NCI-H1930 (cell line): Measurements from ENCODE around the gene BTBD16.

Experiments
- DNase-seq, 2 experiments: peaks; one replicate each; lab custom pipeline; 2025; lab: John Stamatoyannopoulos, UW

BTBD16 gene

GRCh38 chr10:122271076-122271475, at the start of gene BTBD16:
Gene BTBD16, plus strand, starts transcription at chr10:122271296. Its CDS starts 3,786 bp downstream, at chr10:122275082.
- DNase-seq: no peak

DNA sequence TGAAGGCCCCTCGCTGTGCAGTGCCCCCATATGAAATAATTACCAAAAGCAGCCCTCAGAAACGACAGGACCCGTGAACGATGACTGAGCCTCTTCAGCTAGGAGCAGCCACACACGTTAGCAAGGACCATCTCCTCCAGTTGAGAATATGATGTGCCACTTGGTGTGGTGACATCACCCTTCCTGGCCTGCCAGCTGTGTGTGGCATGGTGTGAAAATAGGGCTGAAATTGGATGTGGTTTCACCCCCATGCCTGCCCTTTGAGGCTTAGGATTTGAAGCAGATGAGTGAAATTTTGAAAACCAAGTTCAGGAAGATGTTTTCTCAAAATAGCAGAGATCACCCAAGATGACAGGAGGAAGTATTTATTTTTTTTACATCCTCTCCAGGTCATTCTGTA, 49.1 kb upstream of the BTBD16 start:
- no peak for DNase-seq

- no peak for DNase-seq
These were observed 48.5 kb upstream of the BTBD16 start for GRCh38 chr10:122222638-122223037.

- no peak for DNase-seq
These were observed 46.9 kb upstream of the BTBD16 start for GRCh38 chr10:122224159-122224558.

- no peak for DNase-seq
These were observed 45.8 kb upstream of the BTBD16 start for GRCh38 chr10:122225330-122225729.

GRCh38 chr10:122227754-122228153, 43.3 kb upstream of the BTBD16 start:
- no peak for DNase-seq

GRCh38 chr10:122229666-122230065, 41.4 kb upstream of the BTBD16 start:
- DNase-seq: no peak

GRCh38 chr10:122230222-122230621, 40.9 kb upstream of the BTBD16 start:
- DNase-seq: no peak

DNA sequence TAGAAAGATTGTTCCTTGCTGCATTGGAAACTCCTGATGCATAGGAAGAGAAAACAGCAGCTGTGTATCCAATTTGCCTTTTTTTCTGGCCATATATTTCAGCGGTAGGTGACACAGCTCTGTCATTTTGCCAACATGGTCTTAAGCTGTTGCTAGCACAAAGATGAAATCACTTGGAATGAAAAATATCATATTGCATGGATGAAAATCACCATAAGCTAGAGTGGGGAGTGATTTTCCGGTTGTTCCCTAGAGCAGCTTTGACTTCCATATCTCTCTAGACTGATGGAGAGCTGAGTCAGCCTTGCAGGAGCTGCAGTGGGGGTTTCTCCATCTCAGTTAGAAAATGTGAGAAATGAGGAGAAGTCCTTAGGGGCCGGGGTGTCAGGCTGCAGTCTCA, 38.3 kb upstream of the BTBD16 start:
- no peak for DNase-seq

DNA sequence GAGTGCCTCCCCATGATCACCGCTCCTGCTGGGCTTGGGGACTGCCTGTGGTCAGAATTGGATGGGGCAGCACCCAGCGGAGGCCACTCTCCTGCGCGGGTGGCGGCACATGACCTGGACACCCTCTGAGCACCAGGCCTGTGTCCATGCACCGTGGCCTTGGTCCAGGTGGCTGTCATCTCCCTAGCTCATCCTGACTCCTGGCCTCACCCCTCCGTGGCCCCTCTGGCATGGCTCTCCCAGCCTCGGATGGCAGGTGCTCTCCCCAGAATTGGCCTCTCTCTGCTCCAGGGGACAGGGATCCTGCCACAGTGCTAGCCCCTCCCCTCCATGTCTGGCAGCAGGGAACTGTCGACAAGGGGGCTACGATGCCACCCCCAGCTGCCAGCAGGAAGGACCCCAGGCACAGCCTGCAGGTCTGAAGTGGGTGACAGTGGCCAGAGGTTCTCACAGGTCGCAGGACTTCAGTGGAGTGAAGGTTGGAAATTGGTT, 37.2 kb upstream of the BTBD16 start:
- no peak for DNase-seq

- DNase-seq: no peak
These were observed 36.7 kb upstream of the BTBD16 start for GRCh38 chr10:122234416-122234815.

GRCh38 chr10:122236690-122237306, 34.3 kb upstream of the BTBD16 start:
- peak; percentile 64 to 73 for DNase-seq

GRCh38 chr10:122237331-122237990, 33.6 kb upstream of the BTBD16 start:
- no peak for DNase-seq

DNA sequence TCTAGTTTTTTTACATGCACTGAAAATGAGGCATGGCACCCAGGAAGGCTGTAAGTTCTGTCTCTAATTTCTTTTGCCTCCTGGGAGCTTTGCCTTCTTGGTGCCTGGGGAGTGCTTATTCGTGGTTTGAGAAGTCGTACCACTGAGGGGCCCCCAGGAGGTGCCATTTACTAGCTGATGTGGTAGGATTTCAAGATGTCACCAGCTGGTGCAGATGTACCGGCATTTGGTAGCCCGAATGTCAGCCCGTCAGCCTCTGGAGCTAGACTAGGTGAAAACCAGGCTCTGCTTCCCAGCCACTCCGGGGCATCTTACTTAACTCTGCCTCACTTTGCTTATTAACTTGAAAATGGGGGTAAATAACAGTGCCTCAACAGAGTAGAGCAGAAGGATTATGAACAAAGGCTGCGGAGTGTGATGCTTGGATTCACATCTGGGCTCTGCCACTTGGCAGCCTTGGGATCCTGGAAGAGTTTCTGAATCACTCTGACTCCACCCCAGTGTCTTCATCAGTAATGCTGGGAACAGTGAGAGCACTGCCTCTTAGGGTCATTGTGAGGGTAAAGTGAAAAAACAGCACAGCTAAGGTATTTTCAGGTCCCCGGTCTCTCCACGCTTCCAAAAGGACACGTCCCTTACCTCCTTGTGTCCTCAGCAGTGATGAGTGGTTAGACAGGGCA, 31.4 kb upstream of the BTBD16 start:
- no peak for DNase-seq

- DNase-seq: no peak
These were observed 30.7 kb upstream of the BTBD16 start for GRCh38 chr10:122240401-122240800.

- no peak for DNase-seq
These were observed 29.3 kb upstream of the BTBD16 start for GRCh38 chr10:122241836-122242235.

- DNase-seq: no peak
These were observed 27.5 kb upstream of the BTBD16 start for GRCh38 chr10:122243550-122243949.

- DNase-seq: no peak
These were observed 26.8 kb upstream of the BTBD16 start for GRCh38 chr10:122244001-122244975.

- DNase-seq: peak; percentile 15 to 28
These were observed 26.0 kb upstream of the BTBD16 start for GRCh38 chr10:122245136-122245535.

DNA sequence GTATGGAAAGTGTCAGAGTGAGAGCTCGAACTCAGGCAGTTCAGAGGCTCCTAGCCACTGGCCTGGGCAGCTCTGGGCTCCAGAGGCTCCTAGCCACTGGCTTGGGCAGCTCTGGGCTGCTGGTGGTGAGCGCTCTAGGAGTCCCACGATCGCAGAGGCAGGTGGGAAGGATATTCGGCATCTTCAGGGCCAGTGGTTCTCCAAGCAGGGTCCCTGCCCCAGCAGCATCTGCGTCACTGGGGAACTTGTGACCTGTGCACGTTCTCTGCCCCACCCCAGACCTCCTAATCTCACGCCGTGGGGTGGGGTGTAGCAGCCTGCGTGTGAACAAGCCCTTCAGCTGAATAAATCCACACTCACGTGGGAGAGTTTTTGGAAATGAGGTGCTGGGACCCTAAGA, 25.2 kb upstream of the BTBD16 start:
- DNase-seq: no peak

GRCh38 chr10:122246830-122247520, 24.1 kb upstream of the BTBD16 start:
- no peak for DNase-seq
